ENCODE measurements around the gene ARL8A.

ARL8A gene

DNA sequence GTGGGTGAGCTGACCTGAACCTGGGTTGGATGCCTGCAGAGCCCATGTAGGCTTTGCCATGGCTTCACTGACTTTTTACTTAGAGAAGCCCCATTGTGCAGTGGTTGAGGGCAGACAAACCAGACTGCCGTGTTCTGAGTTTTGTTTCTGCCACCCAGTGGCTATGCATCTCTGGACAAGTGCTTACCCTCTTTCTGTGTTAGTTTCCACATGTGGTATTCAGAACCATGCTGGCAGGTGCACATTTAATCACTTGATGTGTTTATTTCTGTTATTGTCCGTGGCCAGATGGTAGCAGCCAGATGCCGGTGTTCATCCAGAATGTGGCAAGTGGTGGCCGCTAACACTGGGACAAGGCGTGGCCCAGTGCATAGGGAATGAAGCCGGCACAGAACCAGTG lies 26.2 kb upstream of the ARL8A start:
- TF ChIP-seq SIN3A (IDR thresholded peaks at IDR 0.05; ENCODE audit: borderline replicate concordance, insufficient read depth, low read length) (no peak), REST (IDR thresholded peaks at IDR 0.05; ENCODE audit: insufficient read depth in 1 of 2, low read depth in 2 of 2, low read length in 2 of 2) (no peak), TAF1 (IDR thresholded peaks at IDR 0.05; ENCODE audit: borderline replicate concordance, insufficient read depth, low read length) (no peak), POLR2AphosphoS5 (IDR thresholded peaks at IDR 0.05; ENCODE audit: low read depth, low read length) (no peak), FOXP2 (optimal IDR thresholded peaks at IDR 0.05; ENCODE audit: borderline replicate concordance, extremely low read depth, extremely low read length, insufficient read depth) (no peak)

- TF ChIP-seq POLR2AphosphoS5 (IDR thresholded peaks at IDR 0.05; ENCODE audit: low read depth, low read length) (no peak), SIN3A (IDR thresholded peaks at IDR 0.05; ENCODE audit: borderline replicate concordance, insufficient read depth, low read length) (no peak), REST (IDR thresholded peaks at IDR 0.05; ENCODE audit: insufficient read depth in 1 of 2, low read depth in 2 of 2, low read length in 2 of 2) (no peak), FOXP2 (optimal IDR thresholded peaks at IDR 0.05; ENCODE audit: borderline replicate concordance, extremely low read depth, extremely low read length, insufficient read depth) (no peak), TAF1 (IDR thresholded peaks at IDR 0.05; ENCODE audit: borderline replicate concordance, insufficient read depth, low read length) (no peak)
Measured at GRCh38 chr1:202168861-202169260, 24.3 kb upstream of the ARL8A start.

DNA sequence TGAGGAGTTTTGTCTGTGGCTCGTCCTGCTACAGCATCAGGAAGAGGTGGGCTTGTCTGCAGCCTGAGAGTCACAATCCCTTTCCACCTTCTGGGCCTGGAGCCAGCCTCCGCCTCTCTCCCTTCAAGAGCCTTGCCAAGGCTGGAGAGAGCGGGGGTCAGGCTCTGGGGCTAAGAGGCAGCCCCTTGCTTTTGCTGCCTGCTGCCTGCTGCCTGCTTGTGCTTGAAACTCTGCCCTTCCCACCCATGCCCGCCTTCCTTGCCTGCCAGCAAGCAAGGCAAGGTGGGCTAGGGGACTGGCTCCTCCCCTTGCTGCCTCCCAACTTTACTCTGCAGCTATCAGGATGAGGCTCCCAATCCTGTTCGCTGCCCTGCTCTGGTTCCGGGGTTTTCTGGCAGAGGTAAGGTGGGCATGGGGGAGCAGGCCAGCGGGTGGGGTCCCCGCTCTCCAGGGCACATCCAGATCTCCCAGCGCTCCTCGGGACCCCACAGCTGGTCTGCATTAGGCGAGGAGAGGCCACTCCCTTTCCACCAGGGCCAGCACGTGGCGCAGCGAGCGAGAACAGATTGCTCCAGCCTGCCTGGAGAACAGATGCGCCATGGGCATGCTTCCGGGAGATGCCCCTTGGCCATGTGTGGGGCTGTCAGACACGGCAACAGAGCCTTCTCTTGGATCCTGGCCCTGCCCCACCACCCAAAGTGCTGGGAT lies 23.3 kb upstream of the ARL8A start:
- peak; percentile 38 for TF ChIP-seq FOXP2 (optimal IDR thresholded peaks at IDR 0.05; ENCODE audit: borderline replicate concordance, extremely low read depth, extremely low read length, insufficient read depth)
- no peak for TF ChIP-seq TAF1 (IDR thresholded peaks at IDR 0.05; ENCODE audit: borderline replicate concordance, insufficient read depth, low read length)

DNA sequence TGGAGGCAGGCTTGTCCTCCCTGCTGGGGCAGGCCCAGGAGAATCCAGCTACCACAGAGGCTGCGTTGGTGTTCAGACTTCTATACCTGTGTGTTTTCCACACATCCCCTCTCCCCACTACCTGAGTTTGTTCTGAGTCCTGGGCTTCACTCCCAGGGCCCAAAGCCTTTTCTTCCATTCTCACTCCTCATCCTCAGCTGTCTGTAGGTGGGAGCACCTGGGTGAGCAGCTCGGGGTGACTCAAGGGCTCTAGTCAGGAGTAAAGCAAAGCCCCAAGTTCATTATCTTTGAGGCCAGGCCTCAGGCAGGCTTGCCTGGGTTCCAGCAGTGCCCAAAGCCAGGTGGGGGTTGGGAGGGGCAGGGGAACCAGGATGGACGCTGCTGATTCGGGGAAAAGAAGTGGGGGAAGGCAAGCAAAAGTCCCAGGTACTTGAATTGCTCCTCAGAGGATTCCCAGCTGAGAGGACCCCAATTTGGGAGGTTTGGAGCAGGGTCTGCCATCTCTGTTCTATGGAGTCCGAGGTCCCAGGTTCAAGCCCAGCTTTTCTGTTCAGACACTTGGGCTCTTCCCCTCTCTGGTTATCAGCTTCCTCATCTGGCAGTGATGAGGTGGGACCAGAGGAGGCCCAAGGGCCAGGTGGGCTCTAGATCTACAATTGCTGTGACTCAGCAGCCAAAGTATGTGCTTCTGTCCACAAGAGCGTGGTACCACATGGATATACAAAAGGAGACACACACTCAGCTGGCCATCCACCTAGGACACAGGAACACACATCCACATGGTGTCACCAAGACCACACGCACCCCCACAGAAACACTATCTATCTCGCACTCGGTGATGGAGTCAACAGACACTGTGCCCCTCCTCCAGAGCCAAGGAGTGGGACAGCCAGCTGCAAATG lies 21.7 kb upstream of the ARL8A start:
- no peak for TF ChIP-seq FOXP2 (optimal IDR thresholded peaks at IDR 0.05; ENCODE audit: borderline replicate concordance, extremely low read depth, extremely low read length, insufficient read depth)
- TF ChIP-seq POLR2AphosphoS5 (IDR thresholded peaks at IDR 0.05; ENCODE audit: low read depth, low read length): no peak
- no peak for TF ChIP-seq REST (IDR thresholded peaks at IDR 0.05; ENCODE audit: insufficient read depth in 1 of 2, low read depth in 2 of 2, low read length in 2 of 2)
- no peak for TF ChIP-seq TAF1 (IDR thresholded peaks at IDR 0.05; ENCODE audit: borderline replicate concordance, insufficient read depth, low read length)
- TF ChIP-seq SIN3A (IDR thresholded peaks at IDR 0.05; ENCODE audit: borderline replicate concordance, insufficient read depth, low read length): no peak

- TF ChIP-seq TAF1 (IDR thresholded peaks at IDR 0.05; ENCODE audit: borderline replicate concordance, insufficient read depth, low read length) (no peak), REST (IDR thresholded peaks at IDR 0.05; ENCODE audit: insufficient read depth in 1 of 2, low read depth in 2 of 2, low read length in 2 of 2) (no peak), FOXP2 (optimal IDR thresholded peaks at IDR 0.05; ENCODE audit: borderline replicate concordance, extremely low read depth, extremely low read length, insufficient read depth) (no peak), SIN3A (IDR thresholded peaks at IDR 0.05; ENCODE audit: borderline replicate concordance, insufficient read depth, low read length) (no peak), POLR2AphosphoS5 (IDR thresholded peaks at IDR 0.05; ENCODE audit: low read depth, low read length) (no peak)
Measured at GRCh38 chr1:202165267-202165941, 20.9 kb upstream of the ARL8A start.

All from PFSK-1 (cell line).